ENCODE results near the gene XPO4.

DNA sequence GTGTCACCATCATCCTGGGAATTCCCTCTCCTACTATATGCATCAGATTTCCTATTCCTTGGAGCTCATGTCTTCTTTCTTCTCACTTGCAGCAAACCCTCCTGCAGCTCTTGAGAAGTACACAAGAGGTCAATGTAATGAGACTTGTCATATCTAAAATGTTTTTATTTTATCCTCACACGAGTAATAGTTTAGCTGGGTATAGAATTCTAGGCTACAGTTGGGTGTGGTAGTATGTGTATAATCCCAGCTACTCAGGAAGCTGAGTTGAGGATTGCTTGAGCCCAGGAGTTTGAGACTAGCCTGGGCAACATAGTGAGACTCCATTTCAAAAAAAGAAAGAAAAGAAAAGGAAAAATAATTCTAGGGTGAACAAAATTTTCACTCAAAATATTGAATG lies 153.2 kb downstream of the XPO4 start:
- TF ChIP-seq, protein P1, sequence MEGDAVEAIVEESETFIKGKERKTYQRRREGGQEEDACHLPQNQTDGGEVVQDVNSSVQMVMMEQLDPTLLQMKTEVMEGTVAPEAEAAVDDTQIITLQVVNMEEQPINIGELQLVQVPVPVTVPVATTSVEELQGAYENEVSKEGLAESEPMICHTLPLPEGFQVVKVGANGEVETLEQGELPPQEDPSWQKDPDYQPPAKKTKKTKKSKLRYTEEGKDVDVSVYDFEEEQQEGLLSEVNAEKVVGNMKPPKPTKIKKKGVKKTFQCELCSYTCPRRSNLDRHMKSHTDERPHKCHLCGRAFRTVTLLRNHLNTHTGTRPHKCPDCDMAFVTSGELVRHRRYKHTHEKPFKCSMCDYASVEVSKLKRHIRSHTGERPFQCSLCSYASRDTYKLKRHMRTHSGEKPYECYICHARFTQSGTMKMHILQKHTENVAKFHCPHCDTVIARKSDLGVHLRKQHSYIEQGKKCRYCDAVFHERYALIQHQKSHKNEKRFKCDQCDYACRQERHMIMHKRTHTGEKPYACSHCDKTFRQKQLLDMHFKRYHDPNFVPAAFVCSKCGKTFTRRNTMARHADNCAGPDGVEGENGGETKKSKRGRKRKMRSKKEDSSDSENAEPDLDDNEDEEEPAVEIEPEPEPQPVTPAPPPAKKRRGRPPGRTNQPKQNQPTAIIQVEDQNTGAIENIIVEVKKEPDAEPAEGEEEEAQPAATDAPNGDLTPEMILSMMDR (IDR thresholded peaks at IDR 0.05), result no peak
- no peak for TF ChIP-seq POLR2AphosphoS5 (IDR thresholded peaks at IDR 0.05; ENCODE audit: low read depth, low read length)
- TF ChIP-seq SIN3A (IDR thresholded peaks at IDR 0.05; ENCODE audit: borderline replicate concordance, insufficient read depth, low read depth, low read length), result no peak
- no peak for TF ChIP-seq REST (IDR thresholded peaks at IDR 0.05; ENCODE audit: insufficient read depth in 1 of 2, low read depth in 2 of 2, low read length in 1 of 2)

Measured in Panc1 (cell line).